HepG2 (cell line): ENCODE data around the gene ITGAV. TPM values are rescaled to one million over a fixed set of nuclear protein-coding genes. Genes with fewer than 3 reads are reported as not detected.

Source experiments
- ATAC-seq: fragments of 200-7000 bp; cut with Tn5 transposase; 3 replicates; pipeline ENCODE4 v1.9.1; 2020; ENCODE audit warnings: mild to moderate bottlenecking, moderate library complexity
- BruUV-seq: library from RNA; stranded (reverse); fragments of 400-500 nt; replicated peaks from 2 replicates; lab custom pipeline; 2021; lab: Mats Ljungman, UMichigan
- CTCF ChIA-PET: fragments of 300-600 bp; formaldehyde crosslinking; extraction: SDS; loops from one replicate; lab custom pipeline; 2021; ENCODE audit warnings: low total read pairs, inconsistent platforms, low intra/inter-chr PET ratio; lab: Yijun Ruan, JAX
- POLR2A ChIA-PET: fragments of 350-600 bp; sonication (Branson Sonifier 250); formaldehyde crosslinking; loops from one replicate; lab custom pipeline; 2020; ENCODE audit warnings: antibody characterized with exemption, inconsistent platforms; lab: Yijun Ruan, JAX
- DNase-seq: peaks from one replicate; pipeline ENCODE4 v3.0.0-alpha.2; 2015; ENCODE audit warnings: low spot score
- FAIRE-seq: peaks from 3 replicates; lab custom pipeline; 2011; peaks lifted over from hg19 to GRCh38; lab: Jason Lieb, UNC
- H2AFZ ChIP-seq: one replicate; pipeline ENCODE4 v1.6.1; 2011; ENCODE audit warnings: low read length, inconsistent platforms
- H3K27ac ChIP-seq: fragments of 300-600 bp; 3 replicates; pipeline ENCODE4 v1.8.0; 2011; ENCODE audit warnings: mixed run types, mild to moderate bottlenecking, mixed read lengths, low read length, inconsistent platforms; ENCODE audit not compliant: insufficient read depth; ENCODE audit errors: extremely low read length
- H3K27me3 ChIP-seq, 2 experiments: fragments of 200-600 bp in 1 of 2; 2 replicates in 1 of 2; 3 replicates in 1 of 2; pipeline versions ENCODE4 v1.6.0 to v1.8.0; 2011; ENCODE audit warnings: low read length in 2 of 2, mild to moderate bottlenecking in 2 of 2, moderate library complexity in 2 of 2, inconsistent platforms in 1 of 2; ENCODE audit not compliant: insufficient read depth in 2 of 2, control insufficient read depth in 1 of 2
- H3K36me3 ChIP-seq, 2 experiments: fragments of 200-600 bp in 1 of 2; replicated peaks in 1 of 2; 2 replicates in 1 of 2; 3 replicates in 1 of 2; pipeline versions ENCODE4 v1.5.1 to v1.8.0; 2011; ENCODE audit warnings: low read length in 2 of 2, inconsistent platforms in 1 of 2; ENCODE audit not compliant: insufficient read depth in 2 of 2, control insufficient read depth in 1 of 2
- H3K4me1 ChIP-seq: 2 replicates; pipeline ENCODE4 v1.5.1; 2012; ENCODE audit warnings: low read length, inconsistent platforms; ENCODE audit not compliant: insufficient read depth
- H3K4me2 ChIP-seq: 2 replicates; pipeline ENCODE4 v1.6.0; 2011; ENCODE audit warnings: low read depth, low read length, inconsistent platforms
- H3K4me3 ChIP-seq, 3 experiments: fragments of 200-600 bp in 1 of 3; sonication (generic), shearing (Covaris generic) in 1 of 3; replicated peaks in 1 of 3; 2 replicates each; pipeline ENCODE4 v1.5.1; 2011 to 2016; ENCODE audit warnings: low read length in 3 of 3, inconsistent platforms in 2 of 3, low read depth in 2 of 3, mild to moderate bottlenecking in 2 of 3, control low read depth in 1 of 3, mixed read lengths in 1 of 3; ENCODE audit not compliant: insufficient read depth in 1 of 3
- H3K79me2 ChIP-seq: one replicate; pipeline ENCODE4 v1.6.1; 2011; ENCODE audit warnings: low read length, inconsistent platforms; ENCODE audit not compliant: insufficient read depth
- H3K9ac ChIP-seq: 2 replicates; pipeline ENCODE4 v1.6.0; 2011; ENCODE audit warnings: mild to moderate bottlenecking, low read depth, low read length, inconsistent platforms; ENCODE audit not compliant: insufficient read depth
- H3K9me3 ChIP-seq: 2 replicates; pipeline ENCODE4 v1.5.1; 2012; ENCODE audit warnings: mild to moderate bottlenecking, low read length
- H4K20me1 ChIP-seq: 2 replicates; pipeline ENCODE4 v1.6.0; 2011; ENCODE audit warnings: inconsistent platforms, mild to moderate bottlenecking, low read length, moderate library complexity; ENCODE audit not compliant: insufficient read depth
- KDM1A ChIP-seq: IDR thresholded peaks from 2 replicates; pipeline ENCODE4 v1.6.1; 2016; ENCODE audit warnings: missing compliant biosample characterization
- SOX13 ChIP-seq, 3 experiments: fragments of 450-650 bp in 1 of 3; sonication (generic) in 1 of 3; formaldehyde crosslinking in 1 of 3; IDR thresholded peaks in 2 of 3; conservative IDR thresholded peaks in 1 of 3; 2 replicates each; pipeline versions ENCODE4 v1.5.0 to v1.6.1; 2016 to 2020; ENCODE audit warnings: antibody characterized with exemption in 1 of 3, mild to moderate bottlenecking in 1 of 3, missing compliant biosample characterization in 1 of 3, missing genetic modification reagents in 1 of 3, moderate library complexity in 1 of 3
- ZNF615 ChIP-seq: sonication (generic); formaldehyde crosslinking; IDR thresholded peaks from 2 replicates; pipeline ENCODE4 v1.5.0; 2020; ENCODE audit warnings: mild to moderate bottlenecking, missing genetic modification reagents, borderline replicate concordance
- WGBS: methylation state at CpG from one replicate; pipeline ENCODE4 v1.1.6; 2017; ENCODE audit warnings: low lambda C conversion rate; 5-methylcytosine and 5-hydroxymethylcytosine counted together
- in situ Hi-C: cut with HindIII; loops from 2 replicates; pipeline ENCODE4 v1.10.0; 2017; ENCODE audit warnings: low pct_unique_long_range_greater_than_20kb; ENCODE audit not compliant: extremely low pct_ligation_motif_present
- intact Hi-C: fragments of 100-400 bp; cut with micrococcal nuclease; formaldehyde crosslinking; loops from one replicate; pipeline ENCODE4 v1.10.0; 2022; ENCODE audit not compliant: unreplicated experiment
- polyA plus RNA-seq, 8 experiments: library from polyadenylated mRNA; depleted of rRNA in 3 of 8; stranded (reverse) in 7 of 8; unstranded in 1 of 8; fragments of >200 nt; fragmentation: Illumina TruSeq in 4 of 8; extraction: Trizol in 4 of 8; gene quantifications; 2 replicates each; pipeline versions ENCODE4 v1.2.1 to v1.2.3, GENCODE V29; 2011 to 2016; ENCODE audit warnings: low read depth in 4 of 8, missing spikeins in 1 of 8, mixed read lengths in 1 of 8; ENCODE audit not compliant: insufficient read depth in 1 of 8
- total RNA-seq, 5 experiments: library from RNA; depleted of rRNA; stranded (reverse); fragments of >200 nt; fragmentation: Illumina TruSeq; extraction: Trizol; gene quantifications; 2 replicates each; pipeline ENCODE4 v1.2.3, GENCODE V29; 2016; ENCODE audit warnings: low read depth in 1 of 5
- TF ChIP-seq, protein P1 (sequence below): sonication (generic); formaldehyde crosslinking; IDR thresholded peaks from 2 replicates; pipeline ENCODE4 v1.4.0; 2020; ENCODE audit warnings: missing genetic modification reagents, borderline replicate concordance
- TF ChIP-seq, protein P2 (sequence below): sonication (generic); formaldehyde crosslinking; IDR thresholded peaks from 2 replicates; pipeline ENCODE4 v1.9.0; 2021; ENCODE audit warnings: mild to moderate bottlenecking, missing genetic modification reagents
- TF ChIP-seq, protein P3 (sequence below): sonication (generic); formaldehyde crosslinking; IDR thresholded peaks from 2 replicates; pipeline ENCODE4 v1.4.0; 2020; ENCODE audit warnings: missing genetic modification reagents, borderline replicate concordance

ITGAV gene
- total and polyA plus RNA-seq, 2 of the 13 experiments (the other 11 are each of a cell fraction or from before 2014, with no cell fraction given) = 59.1 to 60.4 TPM

DNA sequence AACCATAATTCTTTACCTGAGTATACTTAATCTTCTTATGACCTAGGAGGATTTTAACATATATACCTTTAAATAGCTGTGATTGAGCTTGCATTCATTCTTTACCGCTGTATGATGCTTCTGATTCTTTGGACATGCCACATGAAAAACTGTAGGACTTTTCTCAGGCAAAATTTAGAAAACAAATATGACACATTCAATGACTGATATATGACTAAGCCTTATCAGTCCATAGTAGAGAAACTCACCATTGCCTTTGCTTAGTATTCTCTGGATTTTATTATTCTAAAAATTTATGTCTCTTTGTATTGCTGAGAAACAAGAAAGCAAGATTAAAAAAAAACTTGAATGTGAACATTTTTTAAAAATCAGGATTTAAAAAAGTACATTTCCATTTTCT is 107.7 kb downstream of the ITGAV start:
- no peak for FAIRE-seq
- H3K79me2 ChIP-seq = no peaks in the 10 kb centered on the region
- no peak overlapping the region for H3K4me3 ChIP-seq
- BruUV-seq = no TSS peak
- intact Hi-C loops (no loop called here), in situ Hi-C loops (no loop called here)
- peaks cover 5 to 41% of the 10 kb centered on the region in 2 experiments; a peak in 4 of 5 replicates for H3K27me3 ChIP-seq
- ATAC-seq = no peak
- H3K9ac ChIP-seq = no peak overlapping the region
- no peak overlapping the region for H3K27ac ChIP-seq
- no peak for DNase-seq
- POLR2A ChIA-PET = no interaction called here
- no peaks in the 10 kb centered on the region for H4K20me1 ChIP-seq
- H3K9me3 ChIP-seq = no peaks in the 10 kb centered on the region
- peaks cover 12% of the 10 kb centered on the region for H3K4me1 ChIP-seq
- no peak overlapping the region for H3K4me2 ChIP-seq
- CTCF ChIA-PET = no interaction called here
- H3K36me3 ChIP-seq = no peaks in the 10 kb centered on the region
- no peak overlapping the region for H2AFZ ChIP-seq
- WGBS = 0% methylated on average over 1 of the region's 1 CpG
- TF ChIP-seq, protein P1, sequence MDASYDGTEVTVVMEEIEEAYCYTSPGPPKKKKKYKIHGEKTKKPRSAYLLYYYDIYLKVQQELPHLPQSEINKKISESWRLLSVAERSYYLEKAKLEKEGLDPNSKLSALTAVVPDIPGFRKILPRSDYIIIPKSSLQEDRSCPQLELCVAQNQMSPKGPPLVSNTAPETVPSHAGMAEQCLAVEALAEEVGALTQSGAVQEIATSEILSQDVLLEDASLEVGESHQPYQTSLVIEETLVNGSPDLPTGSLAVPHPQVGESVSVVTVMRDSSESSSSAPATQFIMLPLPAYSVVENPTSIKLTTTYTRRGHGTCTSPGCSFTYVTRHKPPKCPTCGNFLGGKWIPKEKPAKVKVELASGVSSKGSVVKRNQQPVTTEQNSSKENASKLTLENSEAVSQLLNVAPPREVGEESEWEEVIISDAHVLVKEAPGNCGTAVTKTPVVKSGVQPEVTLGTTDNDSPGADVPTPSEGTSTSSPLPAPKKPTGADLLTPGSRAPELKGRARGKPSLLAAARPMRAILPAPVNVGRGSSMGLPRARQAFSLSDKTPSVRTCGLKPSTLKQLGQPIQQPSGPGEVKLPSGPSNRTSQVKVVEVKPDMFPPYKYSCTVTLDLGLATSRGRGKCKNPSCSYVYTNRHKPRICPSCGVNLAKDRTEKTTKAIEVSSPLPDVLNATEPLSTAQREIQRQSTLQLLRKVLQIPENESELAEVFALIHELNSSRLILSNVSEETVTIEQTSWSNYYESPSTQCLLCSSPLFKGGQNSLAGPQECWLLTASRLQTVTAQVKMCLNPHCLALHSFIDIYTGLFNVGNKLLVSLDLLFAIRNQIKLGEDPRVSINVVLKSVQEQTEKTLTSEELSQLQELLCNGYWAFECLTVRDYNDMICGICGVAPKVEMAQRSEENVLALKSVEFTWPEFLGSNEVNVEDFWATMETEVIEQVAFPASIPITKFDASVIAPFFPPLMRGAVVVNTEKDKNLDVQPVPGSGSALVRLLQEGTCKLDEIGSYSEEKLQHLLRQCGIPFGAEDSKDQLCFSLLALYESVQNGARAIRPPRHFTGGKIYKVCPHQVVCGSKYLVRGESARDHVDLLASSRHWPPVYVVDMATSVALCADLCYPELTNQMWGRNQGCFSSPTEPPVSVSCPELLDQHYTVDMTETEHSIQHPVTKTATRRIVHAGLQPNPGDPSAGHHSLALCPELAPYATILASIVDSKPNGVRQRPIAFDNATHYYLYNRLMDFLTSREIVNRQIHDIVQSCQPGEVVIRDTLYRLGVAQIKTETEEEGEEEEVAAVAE (CRISPR knock-in tag) = no peak
- TF ChIP-seq SOX13 (IDR thresholded peaks at IDR 0.05) (no peak), SOX13 (CRISPR knock-in tag; conservative IDR thresholded peaks at IDR 0.05 in 1 of 2, IDR thresholded peaks at IDR 0.05 in 1 of 2) (no peak), KDM1A (CRISPR knock-in tag) (no peak), ZNF615 (no peak)
- TF ChIP-seq, protein P2, sequence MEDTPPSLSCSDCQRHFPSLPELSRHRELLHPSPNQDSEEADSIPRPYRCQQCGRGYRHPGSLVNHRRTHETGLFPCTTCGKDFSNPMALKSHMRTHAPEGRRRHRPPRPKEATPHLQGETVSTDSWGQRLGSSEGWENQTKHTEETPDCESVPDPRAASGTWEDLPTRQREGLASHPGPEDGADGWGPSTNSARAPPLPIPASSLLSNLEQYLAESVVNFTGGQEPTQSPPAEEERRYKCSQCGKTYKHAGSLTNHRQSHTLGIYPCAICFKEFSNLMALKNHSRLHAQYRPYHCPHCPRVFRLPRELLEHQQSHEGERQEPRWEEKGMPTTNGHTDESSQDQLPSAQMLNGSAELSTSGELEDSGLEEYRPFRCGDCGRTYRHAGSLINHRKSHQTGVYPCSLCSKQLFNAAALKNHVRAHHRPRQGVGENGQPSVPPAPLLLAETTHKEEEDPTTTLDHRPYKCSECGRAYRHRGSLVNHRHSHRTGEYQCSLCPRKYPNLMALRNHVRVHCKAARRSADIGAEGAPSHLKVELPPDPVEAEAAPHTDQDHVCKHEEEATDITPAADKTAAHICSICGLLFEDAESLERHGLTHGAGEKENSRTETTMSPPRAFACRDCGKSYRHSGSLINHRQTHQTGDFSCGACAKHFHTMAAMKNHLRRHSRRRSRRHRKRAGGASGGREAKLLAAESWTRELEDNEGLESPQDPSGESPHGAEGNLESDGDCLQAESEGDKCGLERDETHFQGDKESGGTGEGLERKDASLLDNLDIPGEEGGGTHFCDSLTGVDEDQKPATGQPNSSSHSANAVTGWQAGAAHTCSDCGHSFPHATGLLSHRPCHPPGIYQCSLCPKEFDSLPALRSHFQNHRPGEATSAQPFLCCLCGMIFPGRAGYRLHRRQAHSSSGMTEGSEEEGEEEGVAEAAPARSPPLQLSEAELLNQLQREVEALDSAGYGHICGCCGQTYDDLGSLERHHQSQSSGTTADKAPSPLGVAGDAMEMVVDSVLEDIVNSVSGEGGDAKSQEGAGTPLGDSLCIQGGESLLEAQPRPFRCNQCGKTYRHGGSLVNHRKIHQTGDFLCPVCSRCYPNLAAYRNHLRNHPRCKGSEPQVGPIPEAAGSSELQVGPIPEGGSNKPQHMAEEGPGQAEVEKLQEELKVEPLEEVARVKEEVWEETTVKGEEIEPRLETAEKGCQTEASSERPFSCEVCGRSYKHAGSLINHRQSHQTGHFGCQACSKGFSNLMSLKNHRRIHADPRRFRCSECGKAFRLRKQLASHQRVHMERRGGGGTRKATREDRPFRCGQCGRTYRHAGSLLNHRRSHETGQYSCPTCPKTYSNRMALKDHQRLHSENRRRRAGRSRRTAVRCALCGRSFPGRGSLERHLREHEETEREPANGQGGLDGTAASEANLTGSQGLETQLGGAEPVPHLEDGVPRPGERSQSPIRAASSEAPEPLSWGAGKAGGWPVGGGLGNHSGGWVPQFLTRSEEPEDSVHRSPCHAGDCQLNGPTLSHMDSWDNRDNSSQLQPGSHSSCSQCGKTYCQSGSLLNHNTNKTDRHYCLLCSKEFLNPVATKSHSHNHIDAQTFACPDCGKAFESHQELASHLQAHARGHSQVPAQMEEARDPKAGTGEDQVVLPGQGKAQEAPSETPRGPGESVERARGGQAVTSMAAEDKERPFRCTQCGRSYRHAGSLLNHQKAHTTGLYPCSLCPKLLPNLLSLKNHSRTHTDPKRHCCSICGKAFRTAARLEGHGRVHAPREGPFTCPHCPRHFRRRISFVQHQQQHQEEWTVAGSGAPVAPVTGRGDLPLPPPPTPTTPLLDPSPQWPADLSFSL = no peak
- TF ChIP-seq, protein P3, sequence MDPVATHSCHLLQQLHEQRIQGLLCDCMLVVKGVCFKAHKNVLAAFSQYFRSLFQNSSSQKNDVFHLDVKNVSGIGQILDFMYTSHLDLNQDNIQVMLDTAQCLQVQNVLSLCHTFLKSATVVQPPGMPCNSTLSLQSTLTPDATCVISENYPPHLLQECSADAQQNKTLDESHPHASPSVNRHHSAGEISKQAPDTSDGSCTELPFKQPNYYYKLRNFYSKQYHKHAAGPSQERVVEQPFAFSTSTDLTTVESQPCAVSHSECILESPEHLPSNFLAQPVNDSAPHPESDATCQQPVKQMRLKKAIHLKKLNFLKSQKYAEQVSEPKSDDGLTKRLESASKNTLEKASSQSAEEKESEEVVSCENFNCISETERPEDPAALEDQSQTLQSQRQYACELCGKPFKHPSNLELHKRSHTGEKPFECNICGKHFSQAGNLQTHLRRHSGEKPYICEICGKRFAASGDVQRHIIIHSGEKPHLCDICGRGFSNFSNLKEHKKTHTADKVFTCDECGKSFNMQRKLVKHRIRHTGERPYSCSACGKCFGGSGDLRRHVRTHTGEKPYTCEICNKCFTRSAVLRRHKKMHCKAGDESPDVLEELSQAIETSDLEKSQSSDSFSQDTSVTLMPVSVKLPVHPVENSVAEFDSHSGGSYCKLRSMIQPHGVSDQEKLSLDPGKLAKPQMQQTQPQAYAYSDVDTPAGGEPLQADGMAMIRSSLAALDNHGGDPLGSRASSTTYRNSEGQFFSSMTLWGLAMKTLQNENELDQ (CRISPR knock-in tag) = no peak
